GM23338 (cell line): Measurements from ENCODE around the gene MEN1. TPM values are rescaled to one million over a fixed set of nuclear protein-coding genes. Genes with fewer than 3 reads are reported as not detected.

Experiments
- ATAC-seq: fragments of 200-7000 bp; cut with Tn5 transposase; 3 replicates; pipeline ENCODE4 v1.9.1; 2020
- DNase-seq: peaks from one replicate; pipeline ENCODE4 v3.0.0-alpha.2; 2015; ENCODE audit warnings: low spot score
- H2AFZ ChIP-seq: fragments of 200-600 bp; sonication (generic); 2 replicates; pipeline ENCODE4 v1.8.0; 2016; ENCODE audit warnings: antibody characterized with exemption, mild to moderate bottlenecking, moderate library complexity
- H3F3A ChIP-seq: fragments of 200-600 bp; sonication (generic); replicated peaks from 2 replicates; pipeline ENCODE4 v1.8.0; 2017; ENCODE audit warnings: antibody characterized with exemption, mixed run types, low read depth
- H3K27ac ChIP-seq: fragments of 200-600 bp; sonication (generic); 2 replicates; pipeline ENCODE4 v1.6.1; 2016; ENCODE audit warnings: low read depth
- H3K27me3 ChIP-seq: fragments of 200-600 bp; sonication (generic); 2 replicates; pipeline ENCODE4 v1.8.0; 2016; ENCODE audit warnings: mild to moderate bottlenecking, mixed run types, moderate library complexity; ENCODE audit not compliant: insufficient read depth
- H3K36me3 ChIP-seq: fragments of 200-600 bp; sonication (generic); 2 replicates; pipeline ENCODE4 v1.8.0; 2016; ENCODE audit warnings: mild to moderate bottlenecking; ENCODE audit not compliant: insufficient read depth
- H3K4me1 ChIP-seq: fragments of 200-600 bp; sonication (generic); 2 replicates; pipeline ENCODE4 v1.8.0; 2016; ENCODE audit warnings: mild to moderate bottlenecking, moderate library complexity; ENCODE audit not compliant: insufficient read depth
- H3K4me2 ChIP-seq: fragments of 200-600 bp; sonication (generic); 2 replicates; pipeline ENCODE4 v1.7.1; 2017; ENCODE audit warnings: mixed run types
- H3K4me3 ChIP-seq: fragments of 200-600 bp; sonication (generic); 2 replicates; pipeline ENCODE4 v1.6.1; 2016; ENCODE audit warnings: mixed run types
- H3K79me2 ChIP-seq: fragments of 200-600 bp; sonication (generic); replicated peaks from 2 replicates; pipeline ENCODE4 v1.8.0; 2017; ENCODE audit warnings: mild to moderate bottlenecking; ENCODE audit not compliant: insufficient read depth
- H3K9me2 ChIP-seq: fragments of 200-600 bp; sonication (generic); 2 replicates; pipeline ENCODE4 v1.8.0; 2017; ENCODE audit not compliant: insufficient read depth
- H4K20me1 ChIP-seq: fragments of 200-600 bp; sonication (generic); replicated peaks from 2 replicates; pipeline ENCODE4 v1.8.0; 2017; ENCODE audit warnings: mild to moderate bottlenecking; ENCODE audit not compliant: insufficient read depth
- H3K27ac Mint-ChIP-seq: 2 replicates; pipeline ENCODE4 v1.8.0; 2020; ENCODE audit warnings: inconsistent platforms, mild to moderate bottlenecking, moderate library complexity, mixed read lengths
- H3K27me3 Mint-ChIP-seq: 3 replicates; pipeline ENCODE4 v1.8.0; 2022; ENCODE audit warnings: low read depth, mild to moderate bottlenecking, moderate library complexity, mixed read lengths, inconsistent platforms; ENCODE audit not compliant: insufficient read depth, poor library complexity
- H3K36me3 Mint-ChIP-seq: 3 replicates; pipeline ENCODE4 v1.8.0; 2021; ENCODE audit warnings: low read depth, mild to moderate bottlenecking, inconsistent platforms, moderate library complexity, mixed read lengths
- H3K4me1 Mint-ChIP-seq: 3 replicates; pipeline ENCODE4 v1.8.0; 2020; ENCODE audit warnings: mild to moderate bottlenecking, inconsistent platforms, mixed read lengths
- H3K4me3 Mint-ChIP-seq: 3 replicates; pipeline ENCODE4 v1.8.0; 2021; ENCODE audit warnings: moderate library complexity, mild to moderate bottlenecking, inconsistent platforms, mixed read lengths
- H3K9me3 Mint-ChIP-seq: 3 replicates; pipeline ENCODE4 v1.8.0; 2020; ENCODE audit warnings: moderate library complexity, mild to moderate bottlenecking, inconsistent platforms, mixed read lengths
- CREB1 ChIP-seq: fragments of 250-450 bp; sonication (Bioruptor Pico); IDR thresholded peaks from 2 replicates; pipeline ENCODE4 v1.5.0; 2020; ENCODE audit warnings: low read depth, mild to moderate bottlenecking, moderate library complexity
- CTCF ChIP-seq, 2 experiments: fragments of 200-600 bp in 1 of 2; sonication (generic) in 1 of 2; conservative IDR thresholded peaks; 2 replicates each; pipeline versions ENCODE4 v1.5.1 to v1.6.1; 2016 to 2017; ENCODE audit warnings: antibody characterized with exemption in 2 of 2, low read depth in 2 of 2, mild to moderate bottlenecking in 2 of 2, moderate library complexity in 1 of 2
- EZH2 ChIP-seq: fragments of 200-600 bp; sonication (generic); IDR thresholded peaks from one replicate; pipeline ENCODE4 v1.8.0; 2017; ENCODE audit warnings: antibody characterized with exemption, mild to moderate bottlenecking, low read depth; ENCODE audit not compliant: unreplicated experiment
- EZH2phosphoT487 ChIP-seq: fragments of 200-600 bp; sonication (generic); IDR thresholded peaks from one replicate; pipeline ENCODE4 v1.8.1; 2018; ENCODE audit warnings: antibody characterized with exemption; ENCODE audit not compliant: unreplicated experiment
- JUNB ChIP-seq: IDR thresholded peaks from one replicate; pipeline ENCODE4 v1.6.1; 2016; ENCODE audit warnings: antibody characterized with exemption; ENCODE audit not compliant: unreplicated experiment
- NANOG ChIP-seq: IDR thresholded peaks from 2 replicates; pipeline ENCODE4 v1.6.1; 2016; ENCODE audit warnings: antibody characterized with exemption, borderline replicate concordance
- POLR2AphosphoS5 ChIP-seq: IDR thresholded peaks from 2 replicates; pipeline ENCODE4 v1.6.1; 2016; ENCODE audit warnings: antibody characterized with exemption, low read depth
- REST ChIP-seq: IDR thresholded peaks from one replicate; pipeline ENCODE4 v1.6.1; 2018; ENCODE audit warnings: antibody characterized with exemption; ENCODE audit not compliant: unreplicated experiment
- STAT1 ChIP-seq: IDR thresholded peaks from one replicate; pipeline ENCODE4 v1.6.1; 2016; ENCODE audit warnings: antibody characterized with exemption; ENCODE audit not compliant: unreplicated experiment
- ZNF462 ChIP-seq: fragments of 250-450 bp; sonication (Bioruptor Pico); IDR thresholded peaks from 2 replicates; pipeline ENCODE4 v1.5.0; 2020; ENCODE audit warnings: mild to moderate bottlenecking, moderate library complexity
- polyA plus RNA-seq: library from polyadenylated mRNA; unstranded; fragments of >200 nt; fragmentation: Nextera tagmentation; extraction: Ambion mirVana; gene quantifications from 2 replicates; pipeline ENCODE4 v1.2.1, GENCODE V29; 2016
- total RNA-seq: library from RNA; depleted of rRNA; stranded (reverse); fragments of >200 nt; shearing (Covaris generic); gene quantifications from 2 replicates; pipeline ENCODE4 v1.2.3, GENCODE V29; 2014

The MEN1 gene
- total and polyA plus RNA-seq, 2 experiments from 2014 or later = 31.6 to 45.2 TPM

GRCh38 chr11:64829536-64830251 is 19.3 kb upstream of the MEN1 start:
- Histone ChIP-seq H2AFZ (no peak overlapping the region), H3K27me3 (no peaks in the 10 kb centered on the region), H3K9me2 (no peaks in the 10 kb centered on the region), H4K20me1 (no peaks in the 10 kb centered on the region), H3F3A (no peaks in the 10 kb centered on the region), H3K79me2 (no peaks in the 10 kb centered on the region), H3K36me3 (no peaks in the 10 kb centered on the region), H3K27ac (no peak overlapping the region), H3K4me1 (no peaks in the 10 kb centered on the region), H3K4me3 (no peak overlapping the region), H3K4me2 (no peak overlapping the region)
- ATAC-seq (no peak), DNase-seq (no peak)
- H3K27me3 Mint-ChIP-seq = no peaks in the 10 kb centered on the region
- no peaks in the 10 kb centered on the region for H3K4me1 Mint-ChIP-seq
- H3K9me3 Mint-ChIP-seq = no peaks in the 10 kb centered on the region
- TF ChIP-seq CREB1 (CRISPR knock-in tag) = no peak
- H3K36me3 Mint-ChIP-seq = peaks cover 11% of the 10 kb centered on the region; the same call in 2 of the 3 replicates
- no peak overlapping the region for H3K4me3 Mint-ChIP-seq
- no peak overlapping the region for H3K27ac Mint-ChIP-seq

GRCh38 chr11:64827451-64827839 is 17.1 kb upstream of the MEN1 start:
- Histone ChIP-seq H3K4me3 (no peak overlapping the region), H3K9me2 (no peaks in the 10 kb centered on the region), H3K4me1 (no peaks in the 10 kb centered on the region), H3K27ac (no peak overlapping the region), H3K79me2 (no peaks in the 10 kb centered on the region), H3K36me3 (no peaks in the 10 kb centered on the region), H2AFZ (no peak overlapping the region), H3K4me2 (no peak overlapping the region), H3F3A (no peaks in the 10 kb centered on the region), H4K20me1 (no peaks in the 10 kb centered on the region), H3K27me3 (no peaks in the 10 kb centered on the region)
- Mint-ChIP-seq H3K4me3 (no peak overlapping the region), H3K9me3 (no peaks in the 10 kb centered on the region), H3K27ac (no peak overlapping the region), H3K27me3 (peaks cover 5% of the 10 kb centered on the region), H3K36me3 (peaks cover 11% of the 10 kb centered on the region; the same call in 2 of the 3 replicates), H3K4me1 (no peaks in the 10 kb centered on the region)
- no peak for DNase-seq
- ATAC-seq = no peak
- no peak for TF ChIP-seq REST
- no peak for TF ChIP-seq EZH2phosphoT487
- no peak for TF ChIP-seq EZH2
- no peak for TF ChIP-seq NANOG
- no peak for TF ChIP-seq POLR2AphosphoS5
- TF ChIP-seq STAT1 = no peak
- TF ChIP-seq CTCF (conservative IDR thresholded peaks at IDR 0.05; ENCODE audit: low read depth in 2 of 2) = no peak
- no peak for TF ChIP-seq ZNF462 (CRISPR knock-in tag)
- TF ChIP-seq JUNB = no peak
